ENCODE results near the gene ICA1L. TPM values are rescaled to one million over a fixed set of nuclear protein-coding genes. Genes with fewer than 3 reads are reported as not detected.

ICA1L gene
- polyA plus RNA-seq, 12 donors = 8.6 to 21.9 (median 13.1) TPM; not detected in 1

DNA sequence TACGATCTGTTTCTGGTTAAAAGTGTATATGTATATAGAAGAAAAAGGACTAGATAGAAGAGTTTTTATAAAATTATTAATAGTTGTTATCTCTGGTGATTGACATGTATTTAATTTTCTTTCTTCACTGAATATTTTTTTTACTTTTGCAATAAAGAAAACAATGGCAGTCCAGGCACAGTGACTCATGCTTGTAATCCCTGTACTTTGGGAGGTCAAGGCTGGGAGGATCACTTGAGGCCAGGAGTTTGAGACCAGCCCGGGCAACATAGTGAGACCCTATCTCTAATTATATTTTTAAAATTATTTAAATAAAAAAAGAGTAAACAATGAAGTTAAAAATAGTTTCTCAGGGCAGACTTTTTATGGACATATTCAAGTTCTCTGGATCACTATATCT is 122.1 kb downstream of the ICA1L start:
- no peak for DNase-seq

DNA sequence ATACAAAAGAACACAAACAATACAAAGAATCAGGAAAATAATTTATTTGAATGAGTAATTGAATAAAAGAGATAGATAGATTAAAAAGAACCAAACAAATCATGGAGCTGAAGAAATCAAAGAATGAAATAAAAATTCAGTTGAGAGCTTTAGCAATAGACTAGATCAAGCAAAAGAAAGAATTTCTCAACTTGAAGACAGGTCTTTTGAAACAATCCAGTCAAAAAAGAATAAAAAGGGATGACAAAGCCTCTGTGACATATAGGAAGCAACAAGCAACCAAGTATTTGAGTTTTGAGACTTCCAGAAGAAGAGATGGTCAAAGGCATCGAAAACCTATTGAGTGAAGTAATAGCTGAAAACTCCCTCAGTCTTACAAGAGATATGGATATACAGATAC is 128.0 kb downstream of the ICA1L start:
- no peak for DNase-seq

DNA sequence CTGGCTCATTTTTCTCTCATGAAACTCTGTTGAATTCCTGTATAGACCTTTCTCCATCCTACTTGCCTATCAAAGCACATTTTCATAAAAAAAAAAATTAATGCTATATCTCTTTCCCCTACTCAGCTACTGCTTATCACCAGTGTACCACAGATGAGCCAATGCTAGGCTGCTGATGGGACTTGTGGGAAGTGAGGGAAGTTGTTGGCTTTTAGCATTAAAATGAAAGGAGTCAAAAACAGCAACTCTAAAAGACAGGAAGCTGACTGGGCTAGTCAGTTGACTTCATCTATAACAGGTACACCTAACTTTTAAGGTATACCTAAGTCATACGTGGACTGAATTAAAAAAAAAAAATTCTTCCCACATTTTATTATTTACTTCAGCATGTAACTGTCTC is 134.7 kb downstream of the ICA1L start:
- DNase-seq = no peak

DNA sequence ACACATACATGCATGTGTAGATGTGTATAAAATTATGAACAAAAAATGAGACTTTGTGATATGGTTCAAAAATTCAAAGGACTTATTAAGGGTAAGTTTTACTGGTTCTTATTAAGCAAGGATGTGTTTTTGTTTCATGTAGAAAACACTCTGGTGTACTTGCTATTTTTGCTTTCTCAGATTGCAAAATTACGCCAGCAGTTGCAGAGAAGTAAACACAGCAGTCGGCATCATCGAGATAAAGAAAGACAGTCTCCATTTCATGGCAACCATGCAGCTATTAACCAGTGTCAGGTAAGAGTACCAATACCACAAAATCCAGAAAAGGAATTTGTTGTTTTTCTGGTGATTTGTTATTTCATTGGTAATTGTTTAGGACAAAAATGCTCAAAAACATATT is 145.5 kb downstream of the ICA1L start:
- DNase-seq = no peak

DNA sequence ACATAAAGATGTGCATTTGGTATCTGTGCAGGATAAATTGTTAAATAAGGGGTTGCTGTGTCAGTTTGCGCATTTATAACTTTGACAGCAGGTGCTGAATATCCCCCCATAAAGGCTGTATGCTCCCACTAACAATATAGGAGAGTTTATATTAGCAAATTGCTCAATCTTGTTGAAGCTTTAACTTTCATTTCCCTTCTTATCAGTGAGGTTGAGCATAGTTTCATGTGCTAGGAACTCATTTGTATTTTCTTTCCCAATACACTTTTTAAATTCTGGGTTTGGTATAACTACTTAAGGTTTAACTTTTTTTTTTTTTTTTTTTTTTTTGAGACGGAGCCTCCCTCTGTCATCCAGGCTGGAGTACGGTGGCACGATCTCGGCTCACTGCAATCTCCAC is 147.8 kb downstream of the ICA1L start:
- no peak for DNase-seq

Other genes with a start within 250 kb of the ICA1L start
- gene FAM117B, start 236.8 kb downstream of the ICA1L start, polyA plus RNA-seq (ENCODE audit: insufficient read length in 12 of 12) = 1 to 10 TPM in 11 of 12 donors, not detected in 1; 3.1 to 6.5 (median 3.9) TPM
- 10 to 100 TPM in 11 of 12 donors, not detected in 1; 21.6 to 89.9 (median 71.4) TPM for gene WDR12, start 39.9 kb upstream of the ICA1L start, polyA plus RNA-seq (ENCODE audit: insufficient read length in 12 of 12)
- 10 to 100 TPM in 7 of 12 donors, 1 to 10 TPM in 4, not detected in 1; 5.9 to 18.2 (median 11.5) TPM for gene CARF, start 40.5 kb upstream of the ICA1L start, polyA plus RNA-seq (ENCODE audit: insufficient read length in 12 of 12)
- 1 to 10 TPM in 11 of 12 donors, not detected in 1; 5.8 to 9.4 (median 6.9) TPM for gene NBEAL1, start 143.1 kb upstream of the ICA1L start, polyA plus RNA-seq (ENCODE audit: insufficient read length in 12 of 12)